M059J (cell line): ENCODE measurements around the gene FABP6. TPM values are rescaled to one million over a fixed set of nuclear protein-coding genes. Genes with fewer than 3 reads are reported as not detected.
"Not testable (repeated sequence)": the region's sequence is repeated elsewhere in the genome, so short reads cannot be mapped to it uniquely, and the experiment has no call there.

Source experiments
- DNase-seq: peaks from one replicate; pipeline ENCODE4 v3.0.0-alpha.2; 2012; ENCODE audit warnings: low read depth
- total RNA-seq: library from RNA; depleted of rRNA; stranded (reverse); fragments of >200 nt; shearing (Covaris generic); gene quantifications from 2 replicates; pipeline ENCODE4 v1.2.3, GENCODE V29; 2014; rRNA removed

The FABP6 gene
- 1.0 and 3.0 TPM in 2 replicates for total RNA-seq

GRCh38 chr5:160229190-160229742 lies at the start of gene FABP6:
FABP6 (plus strand) TSS chr5:160229506; CDS start chr5:160229558, 52 bp downstream.
- no peak for DNase-seq

- DNase-seq, result no peak
These were observed 48.4 kb upstream of the FABP6 start for GRCh38 chr5:160180931-160181330.

- DNase-seq, result peak; percentile 65
These were observed 47.2 kb upstream of the FABP6 start for GRCh38 chr5:160181965-160182622.

- peak; percentile 60 for DNase-seq
These were observed 46.2 kb upstream of the FABP6 start for GRCh38 chr5:160183075-160183474.

GRCh38 chr5:160185626-160186360 lies 43.5 kb upstream of the FABP6 start:
- no peak for DNase-seq

- no peak for DNase-seq
These were observed 42.8 kb upstream of the FABP6 start for GRCh38 chr5:160186480-160186879.

- DNase-seq, result no peak
These were observed 42.2 kb upstream of the FABP6 start for GRCh38 chr5:160187091-160187490.

GRCh38 chr5:160188141-160189015 lies 40.9 kb upstream of the FABP6 start:
- DNase-seq, result peak; percentile 78

- no peak for DNase-seq
These were observed 36.9 kb upstream of the FABP6 start for GRCh38 chr5:160192424-160192823.

GRCh38 chr5:160193076-160193475 lies 36.2 kb upstream of the FABP6 start:
- not testable (repeated sequence) for DNase-seq

GRCh38 chr5:160193790-160194189 lies 35.5 kb upstream of the FABP6 start:
- DNase-seq, result not testable (repeated sequence)

- no peak for DNase-seq
These were observed 31.8 kb upstream of the FABP6 start for GRCh38 chr5:160197341-160198144.

GRCh38 chr5:160198146-160198545 lies 31.2 kb upstream of the FABP6 start:
- DNase-seq, result no peak

GRCh38 chr5:160198841-160199409 lies 30.4 kb upstream of the FABP6 start:
- no peak for DNase-seq

GRCh38 chr5:160199410-160199911 lies 29.8 kb upstream of the FABP6 start:
- DNase-seq, result peak; percentile 47

- DNase-seq, result no peak
These were observed 22.2 kb upstream of the FABP6 start for GRCh38 chr5:160207061-160207460.

GRCh38 chr5:160209917-160210316 lies 19.4 kb upstream of the FABP6 start:
- no peak for DNase-seq

GRCh38 chr5:160210606-160211005 lies 18.7 kb upstream of the FABP6 start:
- DNase-seq, result no peak

GRCh38 chr5:160211352-160211751 lies 18.0 kb upstream of the FABP6 start:
- no peak for DNase-seq

GRCh38 chr5:160213537-160213936 lies 15.8 kb upstream of the FABP6 start:
- peak; percentile 67 for DNase-seq

GRCh38 chr5:160219356-160219755 lies 9.9 kb upstream of the FABP6 start:
- DNase-seq, result no peak
